IMR-90 (cell line): ENCODE data around the gene CCDC92. TPM values are rescaled to one million over a fixed set of nuclear protein-coding genes. Genes with fewer than 3 reads are reported as not detected.
A peak's percentile ranks its signal among the peaks of the same experiment; 100 is the strongest.

ENCODE experiments used
- ATAC-seq: fragments of 200-7000 bp; cut with Tn5 transposase; 2 replicates; pipeline ENCODE4 v1.9.1; 2020; ENCODE audit warnings: low read depth, mild to moderate bottlenecking, moderate library complexity
- BruUV-seq: library from RNA; stranded (reverse); fragments of 400-500 nt; replicated peaks from 2 replicates; lab custom pipeline; 2021; lab: Mats Ljungman, UMichigan
- CTCF ChIA-PET: fragments of 300-600 bp; formaldehyde crosslinking; extraction: SDS; loops from one replicate; lab custom pipeline; 2021; ENCODE audit warnings: antibody characterized with exemption; lab: Yijun Ruan, JAX
- POLR2A ChIA-PET: fragments of 300-600 bp; sonication (Branson Sonifier 250); formaldehyde crosslinking; loops from one replicate; lab custom pipeline; 2022; ENCODE audit warnings: antibody characterized with exemption; ENCODE audit not compliant: unreplicated experiment; lab: Charles Lee
- DNase-seq: peaks from one replicate; pipeline ENCODE4 v3.0.0; 2013
- H2AFZ ChIP-seq: replicated peaks from 2 replicates; pipeline ENCODE3; 2013; ENCODE audit warnings: low read length, mild to moderate bottlenecking; ENCODE audit not compliant: poor library complexity
- H2AK5ac ChIP-seq: 2 replicates; pipeline ENCODE4 v1.6.1; 2013; ENCODE audit warnings: low read depth, low read length, inconsistent platforms
- H2AK9ac ChIP-seq: replicated peaks from 2 replicates; pipeline ENCODE3; 2013; ENCODE audit warnings: mild to moderate bottlenecking, low read depth, low read length, moderate library complexity; ENCODE audit not compliant: poor library complexity
- H2BK120ac ChIP-seq: 2 replicates; pipeline ENCODE4 v1.6.1; 2013; ENCODE audit warnings: low read depth, low read length, inconsistent platforms
- H2BK15ac ChIP-seq: 3 replicates; pipeline ENCODE4 v1.6.1; 2013; ENCODE audit warnings: low read depth, low read length, inconsistent platforms
- H2BK20ac ChIP-seq: 2 replicates; pipeline ENCODE4 v1.6.1; 2013; ENCODE audit warnings: low read depth, mild to moderate bottlenecking, inconsistent platforms, low read length, moderate library complexity
- H2BK5ac ChIP-seq: 2 replicates; pipeline ENCODE4 v1.6.1; 2013; ENCODE audit warnings: mild to moderate bottlenecking, low read depth, low read length, inconsistent platforms; ENCODE audit not compliant: poor library complexity, severe bottlenecking
- H3K14ac ChIP-seq: replicated peaks from 2 replicates; pipeline ENCODE4 v1.6.1; 2013; ENCODE audit warnings: low read depth, low read length, inconsistent platforms
- H3K18ac ChIP-seq: 2 replicates; pipeline ENCODE4 v1.6.1; 2013; ENCODE audit warnings: low read depth, low read length, control low read depth
- H3K23ac ChIP-seq: 2 replicates; pipeline ENCODE4 v1.6.1; 2013; ENCODE audit warnings: low read depth, low read length, inconsistent platforms
- H3K27ac ChIP-seq: 2 replicates; pipeline ENCODE4 v1.5.1; 2013; ENCODE audit warnings: mild to moderate bottlenecking, control low read depth, low read length; ENCODE audit not compliant: insufficient read depth
- H3K27me3 ChIP-seq: 2 replicates; pipeline ENCODE4 v1.6.1; 2013; ENCODE audit warnings: low read length; ENCODE audit not compliant: control insufficient read depth, insufficient read depth
- H3K36me3 ChIP-seq: 2 replicates; pipeline ENCODE4 v1.6.1; 2013; ENCODE audit warnings: low read length, mixed read lengths; ENCODE audit not compliant: control insufficient read depth, insufficient read depth
- H3K4ac ChIP-seq: 2 replicates; pipeline ENCODE4 v1.6.1; 2013; ENCODE audit warnings: low read depth, low read length, inconsistent platforms
- H3K4me1 ChIP-seq: 2 replicates; pipeline ENCODE4 v1.6.1; 2013; ENCODE audit warnings: low read length, mixed read lengths; ENCODE audit not compliant: control insufficient read depth, insufficient read depth
- H3K4me2 ChIP-seq: 2 replicates; pipeline ENCODE4 v1.6.1; 2013; ENCODE audit warnings: low read depth, mild to moderate bottlenecking, control low read depth, low read length, moderate library complexity
- H3K4me3 ChIP-seq: 2 replicates; pipeline ENCODE4 v1.5.1; 2013; ENCODE audit warnings: low read depth, mild to moderate bottlenecking, control low read depth, low read length, moderate library complexity; ENCODE audit not compliant: insufficient read depth
- H3K56ac ChIP-seq: 2 replicates; pipeline ENCODE4 v1.6.1; 2013; ENCODE audit warnings: low read length, inconsistent platforms; ENCODE audit not compliant: insufficient read depth; ENCODE audit errors: extremely low read depth
- H3K79me1 ChIP-seq, 2 experiments: 2 replicates each; pipeline ENCODE4 v1.6.1; 2013; ENCODE audit warnings: low read length in 2 of 2, inconsistent platforms in 1 of 2, low read depth in 1 of 2
- H3K9ac ChIP-seq: 2 replicates; pipeline ENCODE4 v1.6.1; 2013; ENCODE audit warnings: low read depth, low read length, control low read depth
- H3K9me1 ChIP-seq: 2 replicates; pipeline ENCODE4 v1.6.1; 2013; ENCODE audit warnings: low read length, inconsistent platforms; ENCODE audit not compliant: insufficient read depth
- H3K9me3 ChIP-seq: 2 replicates; pipeline ENCODE4 v1.6.1; 2013; ENCODE audit warnings: low read length; ENCODE audit not compliant: control insufficient read depth, insufficient read depth
- H4K20me1 ChIP-seq: 2 replicates; pipeline ENCODE4 v1.6.1; 2013; ENCODE audit warnings: low read length, inconsistent platforms; ENCODE audit not compliant: insufficient read depth
- H4K5ac ChIP-seq: 2 replicates; pipeline ENCODE4 v1.6.1; 2013; ENCODE audit warnings: mild to moderate bottlenecking, low read depth, low read length, control low read depth
- H4K8ac ChIP-seq, 2 experiments: 2 replicates each; pipeline ENCODE4 v1.6.1; 2013; ENCODE audit warnings: low read depth in 2 of 2, low read length in 2 of 2, control low read depth in 1 of 2, inconsistent platforms in 1 of 2
- H4K91ac ChIP-seq: 2 replicates; pipeline ENCODE4 v1.6.1; 2013; ENCODE audit warnings: low read depth, low read length, inconsistent platforms; ENCODE audit not compliant: insufficient read depth
- CEBPB ChIP-seq: IDR thresholded peaks from 2 replicates; pipeline ENCODE4 v1.6.1; 2012; ENCODE audit warnings: low read depth, low read length, improper control_type of control experiment
- CHD1 ChIP-seq: IDR thresholded peaks from 2 replicates; pipeline ENCODE4 v1.6.1; 2012; ENCODE audit warnings: low read depth, low read length, improper control_type of control experiment
- MAFK ChIP-seq: IDR thresholded peaks from 2 replicates; pipeline ENCODE4 v1.6.1; 2012; ENCODE audit warnings: low read depth, low read length, improper control_type of control experiment
- MAZ ChIP-seq: IDR thresholded peaks from 2 replicates; pipeline ENCODE4 v1.6.1; 2012; ENCODE audit warnings: low read depth, mild to moderate bottlenecking, low read length, improper control_type of control experiment, moderate library complexity, borderline replicate concordance
- NFE2L2 ChIP-seq: fragments of 150-350 bp; IDR thresholded peaks from 2 replicates; pipeline ENCODE4 v1.6.1; 2016; ENCODE audit warnings: low read depth, mild to moderate bottlenecking, low read length
- RAD21 ChIP-seq: IDR thresholded peaks from 2 replicates; pipeline ENCODE4 v1.6.1; 2012; ENCODE audit warnings: low read length, improper control_type of control experiment
- USF2 ChIP-seq: fragments of 150-350 bp; IDR thresholded peaks from 2 replicates; pipeline ENCODE4 v1.6.1; 2017; ENCODE audit warnings: mild to moderate bottlenecking, antibody characterized with exemption, low read length, low read depth
- WGBS, 2 experiments: methylation state at CpG; one replicate each; pipeline versions ENCODE4 v1.1.5 to v1.1.7; 2013; ENCODE audit warnings: missing lambda C conversion rate in 2 of 2; ENCODE audit not compliant: insufficient read length in 1 of 2; ENCODE audit errors: extremely low coverage in 2 of 2; 5-methylcytosine and 5-hydroxymethylcytosine counted together
- dilution Hi-C: fragments of 300-500 bp; cut with HindIII; formaldehyde crosslinking; loops from one replicate; pipeline ENCODE4 v1.14.3; 2018; ENCODE audit warnings: low sequenced_read_pairs; ENCODE audit not compliant: unreplicated experiment
- in situ Hi-C: fragments of 300-500 bp; cut with MboI; formaldehyde crosslinking; loops from 3 replicates; pipeline ENCODE4 v1.14.3; 2019; ENCODE audit warnings: low sequenced_read_pairs, inconsistent platforms, mixed read lengths
- intact Hi-C: fragments of 100-400 bp; cut with micrococcal nuclease; formaldehyde crosslinking; loops from 2 replicates; pipeline ENCODE4 v1.10.0; 2022
- polyA plus RNA-seq, 3 experiments: library from polyadenylated mRNA; depleted of rRNA; stranded (reverse); fragments of >200 nt; gene quantifications; 2 replicates each; pipeline ENCODE4 v1.2.3, GENCODE V29; 2012; ENCODE audit warnings: low replicate concordance in 1 of 3
- total RNA-seq: library from RNA; depleted of rRNA; stranded (reverse); fragments of >200 nt; gene quantifications from 2 replicates; pipeline ENCODE4 v1.2.3, GENCODE V29; 2012

Gene CCDC92
- total and polyA plus RNA-seq, 2 of the 4 experiments (the other 2 are of a cell fraction) = 5.7 to 55.5 TPM

- no peak overlapping the region for H3K27ac ChIP-seq
- no peak overlapping the region for H4K91ac ChIP-seq
- dilution Hi-C loops (no loop called here), intact Hi-C loops (loop anchor here (5.0 kb wide), 1 partner anchor 35 kb away; no protein-coding TSS in a partner anchor), in situ Hi-C loops (no loop called here)
- TF ChIP-seq NFE2L2 (no peak), USF2 (peak; percentile 32; the same call in 1 of the 2 replicates), CEBPB (no peak), MAFK (no peak), RAD21 (no peak), CHD1 (no peak), MAZ (no peak)
- H4K5ac ChIP-seq = peak overlapping the region; percentile 21; the same call in 1 of the 2 replicates
- H2BK120ac ChIP-seq = no peak overlapping the region
- ATAC-seq = no peak
- H3K9me1 ChIP-seq = peaks cover 32% of the 10 kb centered on the region
- POLR2A ChIA-PET = no interaction called here
- peaks cover 16% of the 10 kb centered on the region; the same call in 1 of the 2 replicates for H4K20me1 ChIP-seq
- WGBS, 2 experiments = 80% methylated on average over 1 of the region's 6 CpGs; no CpG with 5 or more reads in 1 of the 2 experiments
- H3K36me3 ChIP-seq = peaks cover 12% of the 10 kb centered on the region
- no peak overlapping the region for H3K9ac ChIP-seq
- 0 out of 2 replicates have a peak overlapping the region, but pooled peaks have one; percentile 4 for H3K4ac ChIP-seq
- no peak overlapping the region for H3K4me3 ChIP-seq
- no peak overlapping the region for H2BK5ac ChIP-seq
- no peak overlapping the region for H2AFZ ChIP-seq
- H4K8ac ChIP-seq = no peak overlapping the region
- peak overlapping the region; percentile 16; the same call in 1 of the 2 replicates for H3K18ac ChIP-seq
- no peak overlapping the region for H2BK15ac ChIP-seq
- no peak overlapping the region for H3K56ac ChIP-seq
- BruUV-seq = no TSS peak
- H3K23ac ChIP-seq = no peak overlapping the region
- H3K14ac ChIP-seq = peak overlapping the region; percentile 54; the same call in 1 of the 2 replicates
- no peak overlapping the region for H2AK9ac ChIP-seq
- H3K79me1 ChIP-seq = peaks cover 44 to 81% of the 10 kb centered on the region in 2 experiments
- peaks cover 26% of the 10 kb centered on the region for H3K4me1 ChIP-seq
- no peak overlapping the region for H2BK20ac ChIP-seq
- H3K4me2 ChIP-seq = no peak overlapping the region
- CTCF ChIA-PET = no interaction called here
- no peak overlapping the region; the same call in 1 of the 2 replicates for H2AK5ac ChIP-seq
- H3K27me3 ChIP-seq = no peaks in the 10 kb centered on the region
- no peak for DNase-seq
- H3K9me3 ChIP-seq = no peaks in the 10 kb centered on the region
Observed at GRCh38 chr12:123997033-123997822, 24.6 kb upstream of the CCDC92 start.
